WERI-Rb-1 (cell line): Measurements from ENCODE around the gene EFCAB6.

Source experiments
- DNase-seq: peaks from one replicate; pipeline ENCODE4 v3.0.0-alpha.2; 2020
- H3K27ac ChIP-seq: fragments of 250-450 bp; sonication (Bioruptor Pico); 2 replicates; pipeline ENCODE4 v1.5.1; 2020; ENCODE audit warnings: mild to moderate bottlenecking, moderate library complexity
- H3K27me3 ChIP-seq: fragments of 250-450 bp; sonication (Bioruptor Pico); 2 replicates; pipeline ENCODE4 v1.5.1; 2021; ENCODE audit warnings: mild to moderate bottlenecking, low read depth, moderate library complexity; ENCODE audit not compliant: insufficient read depth, severe bottlenecking
- H3K36me3 ChIP-seq: fragments of 250-450 bp; sonication (Bioruptor Pico); 2 replicates; pipeline ENCODE4 v1.5.1; 2020; ENCODE audit warnings: mild to moderate bottlenecking, moderate library complexity
- H3K4me3 ChIP-seq: 2 replicates; pipeline ENCODE4 v1.5.1; 2011; ENCODE audit warnings: low read depth, mild to moderate bottlenecking, control low read depth, low read length
- H3K9me3 ChIP-seq: fragments of 250-450 bp; sonication (Bioruptor Pico); 2 replicates; pipeline ENCODE4 v1.5.1; 2021; ENCODE audit warnings: mild to moderate bottlenecking, moderate library complexity; ENCODE audit not compliant: severe bottlenecking
- CTCF ChIP-seq: IDR thresholded peaks from 2 replicates; pipeline ENCODE4 v1.5.1; 2011; ENCODE audit warnings: low read depth, mild to moderate bottlenecking, control low read depth, inconsistent platforms, low read length

Gene EFCAB6

DNA sequence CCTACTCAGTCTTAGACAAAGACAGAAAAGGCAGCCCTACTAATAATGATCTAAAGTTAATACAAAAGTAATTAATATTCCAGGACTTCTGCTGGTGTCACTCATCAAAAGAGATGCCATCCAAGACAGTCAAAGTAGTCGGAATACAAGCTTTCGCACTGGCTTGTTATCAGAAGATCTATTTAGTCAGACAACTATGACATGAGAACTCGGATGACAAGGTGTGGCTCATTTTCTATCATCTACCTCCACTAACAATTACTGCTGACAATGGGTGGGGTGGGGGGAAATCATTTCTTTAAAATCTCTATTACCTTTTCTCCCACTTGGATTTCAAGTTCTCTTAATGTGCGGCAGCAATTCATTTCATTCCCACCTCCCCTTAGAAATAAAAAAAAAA is 56.7 kb downstream of the EFCAB6 start:
- H3K9me3 ChIP-seq = no peaks in the 10 kb centered on the region
- DNase-seq = no peak
- H3K4me3 ChIP-seq = no peak overlapping the region
- no peaks in the 10 kb centered on the region for H3K27me3 ChIP-seq
- no peak overlapping the region for H3K27ac ChIP-seq
- no peak for TF ChIP-seq CTCF
- no peaks in the 10 kb centered on the region for H3K36me3 ChIP-seq

DNA sequence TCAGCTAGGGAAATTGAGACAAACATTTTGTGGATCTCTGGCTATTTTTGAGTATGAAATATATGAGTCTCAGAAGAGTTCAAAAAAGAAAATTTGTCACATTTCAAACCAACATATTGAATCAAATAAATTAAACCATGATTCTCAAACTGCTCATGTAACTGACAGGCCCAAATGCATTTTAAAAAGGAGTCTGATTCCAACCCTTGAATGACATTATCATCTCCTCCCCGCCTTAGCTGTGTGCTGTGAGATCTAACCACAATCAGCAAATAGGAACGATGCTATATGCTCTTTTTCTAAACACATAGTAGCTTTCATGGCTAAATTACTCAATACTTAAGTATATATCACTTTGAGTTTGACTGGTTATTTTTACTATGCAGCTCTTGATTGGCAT is 57.1 kb downstream of the EFCAB6 start:
- Histone ChIP-seq H3K9me3 (no peaks in the 10 kb centered on the region), H3K36me3 (no peaks in the 10 kb centered on the region), H3K4me3 (no peak overlapping the region), H3K27ac (no peak overlapping the region), H3K27me3 (no peaks in the 10 kb centered on the region)
- no peak for DNase-seq
- no peak for TF ChIP-seq CTCF

DNA sequence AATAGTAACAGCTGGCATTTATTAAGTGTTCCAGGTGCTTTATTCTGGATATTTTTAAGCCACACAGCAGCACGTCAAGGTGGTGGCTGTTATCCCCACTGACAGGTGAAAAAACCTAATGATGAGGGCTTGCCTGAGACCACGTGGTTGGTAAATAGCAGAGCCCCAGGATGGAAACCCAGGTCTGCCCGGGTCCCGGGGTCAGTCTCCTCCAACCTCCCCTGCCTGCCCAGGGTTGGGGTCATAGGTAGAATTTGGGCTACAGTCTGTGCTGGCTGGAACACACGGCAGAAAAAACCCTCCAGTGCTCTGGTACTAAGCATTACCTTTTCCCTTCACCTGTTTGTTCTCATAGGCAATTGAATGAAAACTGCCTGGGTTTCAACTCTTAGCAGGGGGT is 57.9 kb downstream of the EFCAB6 start:
- H3K27ac ChIP-seq = no peak overlapping the region
- H3K27me3 ChIP-seq = no peaks in the 10 kb centered on the region
- H3K4me3 ChIP-seq = no peak overlapping the region
- DNase-seq = no peak
- no peaks in the 10 kb centered on the region for H3K9me3 ChIP-seq
- no peak for TF ChIP-seq CTCF
- no peaks in the 10 kb centered on the region for H3K36me3 ChIP-seq

GRCh38 chr22:43753688-43754087 is 58.4 kb downstream of the EFCAB6 start:
- Histone ChIP-seq H3K4me3 (no peak overlapping the region), H3K9me3 (no peaks in the 10 kb centered on the region), H3K36me3 (no peaks in the 10 kb centered on the region), H3K27ac (no peak overlapping the region), H3K27me3 (no peaks in the 10 kb centered on the region)
- no peak for DNase-seq
- no peak for TF ChIP-seq CTCF

- peak overlapping the region; percentile 67 for H3K27ac ChIP-seq
- DNase-seq = peak; percentile 69
- H3K9me3 ChIP-seq = no peaks in the 10 kb centered on the region
- H3K4me3 ChIP-seq = peak overlapping the region; percentile 7
- no peaks in the 10 kb centered on the region for H3K36me3 ChIP-seq
- TF ChIP-seq CTCF = no peak
- H3K27me3 ChIP-seq = no peaks in the 10 kb centered on the region
Measured at GRCh38 chr22:43750751-43751150, 61.4 kb downstream of the EFCAB6 start.

- H3K4me3 ChIP-seq = no peak overlapping the region
- no peak overlapping the region for H3K27ac ChIP-seq
- no peaks in the 10 kb centered on the region for H3K36me3 ChIP-seq
- no peaks in the 10 kb centered on the region for H3K27me3 ChIP-seq
- no peaks in the 10 kb centered on the region for H3K9me3 ChIP-seq
- TF ChIP-seq CTCF = no peak
- DNase-seq = no peak
Measured at GRCh38 chr22:43749473-43749872, 62.6 kb downstream of the EFCAB6 start.
